IMR-90 (cell line): Measurements from ENCODE around the gene FAM161A. TPM values are rescaled to one million over a fixed set of nuclear protein-coding genes. Genes with fewer than 3 reads are reported as not detected.
"Not testable (repeated sequence)": the region's sequence is repeated elsewhere in the genome, so short reads cannot be mapped to it uniquely, and the experiment has no call there.

Source experiments
- ATAC-seq: fragments of 200-7000 bp; cut with Tn5 transposase; 2 replicates; pipeline ENCODE4 v1.9.1; 2020; ENCODE audit warnings: low read depth, mild to moderate bottlenecking, moderate library complexity
- BruUV-seq: library from RNA; stranded (reverse); fragments of 400-500 nt; replicated peaks from 2 replicates; lab custom pipeline; 2021; lab: Mats Ljungman, UMichigan
- CTCF ChIA-PET: fragments of 300-600 bp; formaldehyde crosslinking; extraction: SDS; loops from one replicate; lab custom pipeline; 2021; ENCODE audit warnings: antibody characterized with exemption; lab: Yijun Ruan, JAX
- POLR2A ChIA-PET: fragments of 300-600 bp; sonication (Branson Sonifier 250); formaldehyde crosslinking; loops from one replicate; lab custom pipeline; 2022; ENCODE audit warnings: antibody characterized with exemption; ENCODE audit not compliant: unreplicated experiment; lab: Charles Lee
- DNase-seq: peaks from one replicate; pipeline ENCODE4 v3.0.0; 2013
- H2AFZ ChIP-seq: replicated peaks from 2 replicates; pipeline ENCODE3; 2013; ENCODE audit warnings: low read length, mild to moderate bottlenecking; ENCODE audit not compliant: poor library complexity
- H2AK5ac ChIP-seq: 2 replicates; pipeline ENCODE4 v1.6.1; 2013; ENCODE audit warnings: low read depth, low read length, inconsistent platforms
- H2AK9ac ChIP-seq: replicated peaks from 2 replicates; pipeline ENCODE3; 2013; ENCODE audit warnings: mild to moderate bottlenecking, low read depth, low read length, moderate library complexity; ENCODE audit not compliant: poor library complexity
- H2BK120ac ChIP-seq: 2 replicates; pipeline ENCODE4 v1.6.1; 2013; ENCODE audit warnings: low read depth, low read length, inconsistent platforms
- H2BK15ac ChIP-seq: 3 replicates; pipeline ENCODE4 v1.6.1; 2013; ENCODE audit warnings: low read depth, low read length, inconsistent platforms
- H2BK20ac ChIP-seq: 2 replicates; pipeline ENCODE4 v1.6.1; 2013; ENCODE audit warnings: low read depth, mild to moderate bottlenecking, inconsistent platforms, low read length, moderate library complexity
- H2BK5ac ChIP-seq: 2 replicates; pipeline ENCODE4 v1.6.1; 2013; ENCODE audit warnings: mild to moderate bottlenecking, low read depth, low read length, inconsistent platforms; ENCODE audit not compliant: poor library complexity, severe bottlenecking
- H3K14ac ChIP-seq: replicated peaks from 2 replicates; pipeline ENCODE4 v1.6.1; 2013; ENCODE audit warnings: low read depth, low read length, inconsistent platforms
- H3K18ac ChIP-seq: 2 replicates; pipeline ENCODE4 v1.6.1; 2013; ENCODE audit warnings: low read depth, low read length, control low read depth
- H3K23ac ChIP-seq: 2 replicates; pipeline ENCODE4 v1.6.1; 2013; ENCODE audit warnings: low read depth, low read length, inconsistent platforms
- H3K27ac ChIP-seq: 2 replicates; pipeline ENCODE4 v1.5.1; 2013; ENCODE audit warnings: mild to moderate bottlenecking, control low read depth, low read length; ENCODE audit not compliant: insufficient read depth
- H3K27me3 ChIP-seq: 2 replicates; pipeline ENCODE4 v1.6.1; 2013; ENCODE audit warnings: low read length; ENCODE audit not compliant: control insufficient read depth, insufficient read depth
- H3K36me3 ChIP-seq: 2 replicates; pipeline ENCODE4 v1.6.1; 2013; ENCODE audit warnings: low read length, mixed read lengths; ENCODE audit not compliant: control insufficient read depth, insufficient read depth
- H3K4ac ChIP-seq: 2 replicates; pipeline ENCODE4 v1.6.1; 2013; ENCODE audit warnings: low read depth, low read length, inconsistent platforms
- H3K4me1 ChIP-seq: 2 replicates; pipeline ENCODE4 v1.6.1; 2013; ENCODE audit warnings: low read length, mixed read lengths; ENCODE audit not compliant: control insufficient read depth, insufficient read depth
- H3K4me2 ChIP-seq: 2 replicates; pipeline ENCODE4 v1.6.1; 2013; ENCODE audit warnings: low read depth, mild to moderate bottlenecking, control low read depth, low read length, moderate library complexity
- H3K4me3 ChIP-seq: 2 replicates; pipeline ENCODE4 v1.5.1; 2013; ENCODE audit warnings: low read depth, mild to moderate bottlenecking, control low read depth, low read length, moderate library complexity; ENCODE audit not compliant: insufficient read depth
- H3K56ac ChIP-seq: 2 replicates; pipeline ENCODE4 v1.6.1; 2013; ENCODE audit warnings: low read length, inconsistent platforms; ENCODE audit not compliant: insufficient read depth; ENCODE audit errors: extremely low read depth
- H3K79me1 ChIP-seq, 2 experiments: 2 replicates each; pipeline ENCODE4 v1.6.1; 2013; ENCODE audit warnings: low read length in 2 of 2, inconsistent platforms in 1 of 2, low read depth in 1 of 2
- H3K9ac ChIP-seq: 2 replicates; pipeline ENCODE4 v1.6.1; 2013; ENCODE audit warnings: low read depth, low read length, control low read depth
- H3K9me1 ChIP-seq: 2 replicates; pipeline ENCODE4 v1.6.1; 2013; ENCODE audit warnings: low read length, inconsistent platforms; ENCODE audit not compliant: insufficient read depth
- H3K9me3 ChIP-seq: 2 replicates; pipeline ENCODE4 v1.6.1; 2013; ENCODE audit warnings: low read length; ENCODE audit not compliant: control insufficient read depth, insufficient read depth
- H4K20me1 ChIP-seq: 2 replicates; pipeline ENCODE4 v1.6.1; 2013; ENCODE audit warnings: low read length, inconsistent platforms; ENCODE audit not compliant: insufficient read depth
- H4K5ac ChIP-seq: 2 replicates; pipeline ENCODE4 v1.6.1; 2013; ENCODE audit warnings: mild to moderate bottlenecking, low read depth, low read length, control low read depth
- H4K8ac ChIP-seq, 2 experiments: 2 replicates each; pipeline ENCODE4 v1.6.1; 2013; ENCODE audit warnings: low read depth in 2 of 2, low read length in 2 of 2, control low read depth in 1 of 2, inconsistent platforms in 1 of 2
- H4K91ac ChIP-seq: 2 replicates; pipeline ENCODE4 v1.6.1; 2013; ENCODE audit warnings: low read depth, low read length, inconsistent platforms; ENCODE audit not compliant: insufficient read depth
- CHD1 ChIP-seq: IDR thresholded peaks from 2 replicates; pipeline ENCODE4 v1.6.1; 2012; ENCODE audit warnings: low read depth, low read length, improper control_type of control experiment
- FOS ChIP-seq: fragments of 150-350 bp; IDR thresholded peaks from 2 replicates; pipeline ENCODE4 v1.6.1; 2016; ENCODE audit warnings: low read depth, low read length
- MAFK ChIP-seq: IDR thresholded peaks from 2 replicates; pipeline ENCODE4 v1.6.1; 2012; ENCODE audit warnings: low read depth, low read length, improper control_type of control experiment
- MXI1 ChIP-seq: IDR thresholded peaks from 2 replicates; pipeline ENCODE4 v1.6.1; 2012; ENCODE audit warnings: low read depth, mild to moderate bottlenecking, low read length, moderate library complexity, borderline replicate concordance
- RAD21 ChIP-seq: IDR thresholded peaks from 2 replicates; pipeline ENCODE4 v1.6.1; 2012; ENCODE audit warnings: low read length, improper control_type of control experiment
- RCOR1 ChIP-seq: IDR thresholded peaks from 2 replicates; pipeline ENCODE4 v1.6.1; 2012; ENCODE audit warnings: mild to moderate bottlenecking, low read length, improper control_type of control experiment; ENCODE audit not compliant: insufficient replicate concordance
- WGBS, 2 experiments: methylation state at CpG; one replicate each; pipeline versions ENCODE4 v1.1.5 to v1.1.7; 2013; ENCODE audit warnings: missing lambda C conversion rate in 2 of 2; ENCODE audit not compliant: insufficient read length in 1 of 2; ENCODE audit errors: extremely low coverage in 2 of 2; 5-methylcytosine and 5-hydroxymethylcytosine counted together
- dilution Hi-C: fragments of 300-500 bp; cut with HindIII; formaldehyde crosslinking; loops from one replicate; pipeline ENCODE4 v1.14.3; 2018; ENCODE audit warnings: low sequenced_read_pairs; ENCODE audit not compliant: unreplicated experiment
- in situ Hi-C: fragments of 300-500 bp; cut with MboI; formaldehyde crosslinking; loops from 3 replicates; pipeline ENCODE4 v1.14.3; 2019; ENCODE audit warnings: low sequenced_read_pairs, inconsistent platforms, mixed read lengths
- intact Hi-C: fragments of 100-400 bp; cut with micrococcal nuclease; formaldehyde crosslinking; loops from 2 replicates; pipeline ENCODE4 v1.10.0; 2022
- polyA plus RNA-seq, 3 experiments: library from polyadenylated mRNA; depleted of rRNA; stranded (reverse); fragments of >200 nt; gene quantifications; 2 replicates each; pipeline ENCODE4 v1.2.3, GENCODE V29; 2012; ENCODE audit warnings: low replicate concordance in 1 of 3
- total RNA-seq: library from RNA; depleted of rRNA; stranded (reverse); fragments of >200 nt; gene quantifications from 2 replicates; pipeline ENCODE4 v1.2.3, GENCODE V29; 2012

Gene FAM161A
- total and polyA plus RNA-seq, 2 of the 4 experiments (the other 2 are of a cell fraction), result 0.80 to 1.3 TPM

DNA sequence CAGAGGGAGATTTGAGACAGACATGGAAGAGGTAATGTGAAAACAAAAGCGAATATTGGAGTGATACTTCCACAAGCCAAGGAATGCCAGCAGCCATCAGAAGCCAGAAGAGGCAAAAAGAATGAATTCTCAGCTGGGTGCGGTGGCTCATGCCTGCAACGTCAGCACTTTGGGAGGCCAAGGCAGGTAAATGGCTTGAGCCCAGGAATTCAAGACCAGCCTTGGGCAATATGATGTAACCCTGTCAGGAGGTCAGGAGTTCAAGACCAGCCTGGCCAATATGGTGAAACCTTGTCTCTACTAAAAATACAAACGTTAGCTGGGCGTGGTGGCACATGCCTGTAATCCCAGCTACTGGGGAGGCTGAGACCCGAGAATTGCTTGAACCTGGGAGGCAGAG, 54.8 kb downstream of the FAM161A start:
- H3K14ac ChIP-seq, result no peak overlapping the region
- WGBS, 2 experiments, result 91% methylated on average over 4 of the region's 6 CpGs; no CpG with 5 or more reads in 1 of the 2 experiments
- no peak overlapping the region for H3K27ac ChIP-seq
- H3K4me2 ChIP-seq, result no peak overlapping the region
- H3K23ac ChIP-seq, result no peak overlapping the region
- H2AK9ac ChIP-seq, result no peak overlapping the region
- no peaks in the 10 kb centered on the region for H3K36me3 ChIP-seq
- no peaks in the 10 kb centered on the region for H3K4me1 ChIP-seq
- H3K56ac ChIP-seq, result no peak overlapping the region
- H4K91ac ChIP-seq, result no peak overlapping the region
- TF ChIP-seq MAFK, result 0 out of 2 replicates have a peak, but pooled peaks have one; percentile 33
- TF ChIP-seq RAD21, result no peak
- TF ChIP-seq MXI1, result no peak
- TF ChIP-seq FOS, result no peak
- no peak for TF ChIP-seq CHD1
- TF ChIP-seq RCOR1, result no peak
- H3K9ac ChIP-seq, result no peak overlapping the region
- no peak overlapping the region for H3K18ac ChIP-seq
- H3K9me1 ChIP-seq, result no peaks in the 10 kb centered on the region
- no peak overlapping the region for H2AK5ac ChIP-seq
- peaks cover 4% of the 10 kb centered on the region; the same call in 1 of the 2 replicates for H3K9me3 ChIP-seq
- in situ Hi-C loops, result no loop called here
- intact Hi-C loops, result no loop called here
- H2BK120ac ChIP-seq, result no peak overlapping the region
- no peaks in the 10 kb centered on the region for H4K20me1 ChIP-seq
- no peak overlapping the region for H3K4me3 ChIP-seq
- no peak overlapping the region for H4K5ac ChIP-seq
- ATAC-seq (no peak), DNase-seq (no peak)
- no peak overlapping the region for H3K4ac ChIP-seq
- H2AFZ ChIP-seq, result no peak overlapping the region
- dilution Hi-C loops, result no loop called here
- no peak overlapping the region for H2BK5ac ChIP-seq
- H4K8ac ChIP-seq, result no peak overlapping the region
- ChIA-PET CTCF (no interaction called here), POLR2A (no interaction called here)
- BruUV-seq, result no TSS peak
- peaks cover 4% of the 10 kb centered on the region for H3K27me3 ChIP-seq
- no peak overlapping the region for H2BK15ac ChIP-seq
- no peak overlapping the region for H2BK20ac ChIP-seq
- H3K79me1 ChIP-seq, result no peaks in the 10 kb centered on the region

DNA sequence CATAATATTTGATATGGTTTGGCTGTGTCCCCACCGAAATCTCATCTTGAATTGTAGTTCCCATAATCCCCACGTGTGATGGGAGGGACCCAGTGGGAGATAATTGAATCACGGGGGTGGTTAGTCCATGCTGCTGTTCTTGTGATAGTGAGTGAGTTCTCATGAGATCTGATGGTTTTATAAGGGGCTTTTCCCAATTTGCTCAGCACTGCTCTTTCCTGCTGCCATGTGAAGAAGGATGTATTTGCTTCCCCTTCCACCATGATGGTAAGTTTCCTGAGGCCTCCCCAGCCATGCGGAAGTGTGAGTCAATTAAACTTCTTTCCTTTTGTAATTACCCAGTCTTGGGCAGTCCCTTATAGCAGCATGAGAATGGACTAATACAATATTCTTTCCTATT, 56.4 kb downstream of the FAM161A start:
- dilution Hi-C loops, H4K20me1 ChIP-seq, H3K4me2 ChIP-seq, POLR2A ChIA-PET, H3K79me1 ChIP-seq, CTCF ChIA-PET, in situ Hi-C loops, H2BK120ac ChIP-seq, H2AFZ ChIP-seq, H2BK5ac ChIP-seq, intact Hi-C loops, H3K4me3 ChIP-seq, H2BK20ac ChIP-seq, H3K56ac ChIP-seq, H3K14ac ChIP-seq, H4K5ac ChIP-seq, H3K9me3 ChIP-seq, BruUV-seq, H3K23ac ChIP-seq, H3K36me3 ChIP-seq, H3K27ac ChIP-seq, H4K8ac ChIP-seq, H4K91ac ChIP-seq, H3K9me1 ChIP-seq, DNase-seq, H2AK5ac ChIP-seq, ATAC-seq, H3K4me1 ChIP-seq, H3K9ac ChIP-seq, H2AK9ac ChIP-seq, H3K18ac ChIP-seq, H3K4ac ChIP-seq, H3K27me3 ChIP-seq, H2BK15ac ChIP-seq: not testable (repeated sequence)
- no CpG with 5 or more reads among the region's 4 CpGs for WGBS, 2 experiments
